Gastroesophageal sphincter (tissue), 4 donors: ENCODE results near the gene SCAPER. TPM values are rescaled to one million over a fixed set of nuclear protein-coding genes. Genes with fewer than 3 reads are reported as not detected.
"Not testable (repeated sequence)": the region's sequence is repeated elsewhere in the genome, so short reads cannot be mapped to it uniquely, and the experiment has no call there.

ENCODE experiments used
- ATAC-seq: fragments of 150-250 bp; one replicate; pipeline ENCODE4 v1.9.1; 2016; ENCODE audit warnings: mild to moderate bottlenecking, moderate library complexity
- H3K27ac ChIP-seq, 4 donors: fragments of 200-600 bp; sonication (generic) in 3 of 4; 1 replicate in 3 of 4; 2 replicates in 1 of 4; pipeline ENCODE4 v1.5.1; 2016 to 2019
- H3K27me3 ChIP-seq: fragments of 200-600 bp; sonication (generic); one replicate; pipeline ENCODE4 v1.5.1; 2019
- H3K36me3 ChIP-seq, 2 donors: fragments of 200-600 bp; sonication (generic); one replicate each; pipeline ENCODE4 v1.5.1; 2019; ENCODE audit warnings: control low read depth in 1 of 2
- H3K4me1 ChIP-seq, 3 donors: fragments of 200-600 bp; sonication (generic); 1 replicate in 2 of 3; 2 replicates in 1 of 3; pipeline ENCODE4 v1.5.1; 2016 to 2019; ENCODE audit warnings: control low read depth in 2 of 3
- H3K4me3 ChIP-seq, 2 donors: fragments of 200-600 bp; sonication (generic); one replicate each; pipeline ENCODE4 v1.5.1; 2019; ENCODE audit warnings: mild to moderate bottlenecking in 1 of 2, moderate library complexity in 1 of 2
- H3K9me3 ChIP-seq, 3 donors: fragments of 200-600 bp; sonication (generic); one replicate each; pipeline ENCODE4 v1.5.1; 2017 to 2019; ENCODE audit warnings: control low read depth in 2 of 3
- CTCF ChIP-seq, 4 experiments: fragments of 200-600 bp in 2 of 4; fragments of 450-650 bp in 2 of 4; sonication (generic) in 1 of 4; IDR thresholded peaks; one replicate each; pipeline ENCODE4 v1.5.1; 2017 to 2019; ENCODE audit warnings: antibody characterized with exemption in 4 of 4, mild to moderate bottlenecking in 2 of 4, moderate library complexity in 2 of 4
- EP300 ChIP-seq: sonication (generic); formaldehyde crosslinking; IDR thresholded peaks from one replicate; pipeline ENCODE4 v1.6.1; 2017; ENCODE audit warnings: antibody characterized with exemption, mild to moderate bottlenecking
- POLR2A ChIP-seq, 2 donors: fragments of 450-650 bp; IDR thresholded peaks; one replicate each; pipeline ENCODE4 v1.6.1; 2017; ENCODE audit warnings: antibody characterized with exemption in 2 of 2, mild to moderate bottlenecking in 2 of 2, moderate library complexity in 1 of 2
- POLR2AphosphoS5 ChIP-seq: sonication (generic); formaldehyde crosslinking; IDR thresholded peaks from one replicate; pipeline ENCODE4 v1.6.1; 2017; ENCODE audit warnings: antibody characterized with exemption
- WGBS, 2 donors: methylation state at CpG; one replicate each; pipeline ENCODE4 v1.1.5; 2018; ENCODE audit warnings: low coverage in 1 of 2; 5-methylcytosine and 5-hydroxymethylcytosine counted together
- total RNA-seq, 4 donors: library from RNA; depleted of rRNA; stranded (reverse); fragments of >200 nt; gene quantifications; one replicate each; pipeline ENCODE4 v1.1.0, GENCODE V29; 2016

Gene SCAPER
- total RNA-seq, 4 donors from 2014 or later = 21.5 to 34.3 (median 28.7) TPM

GRCh38 chr15:76837474-76837873 lies 67.7 kb downstream of the SCAPER start:
- Histone ChIP-seq H3K4me3 (no peak overlapping the region), H3K36me3 (peaks cover 0 to 3% of the 10 kb centered on the region in 2 donors), H3K9me3 (peaks cover 0 to 10% (median 0%) of the 10 kb centered on the region in 3 donors), H3K4me1 (no peaks in the 10 kb centered on the region), H3K27ac (no peak overlapping the region), H3K27me3 (no peaks in the 10 kb centered on the region)
- 85 to 90% methylated on average over 5 to 6 of the region's 6 CpGs for WGBS, 2 donors
- no peak for ATAC-seq
- TF ChIP-seq EP300 = no peak
- TF ChIP-seq CTCF (IDR thresholded peaks at IDR 0.05) = no peak
- no peak for TF ChIP-seq POLR2AphosphoS5
- no peak for TF ChIP-seq POLR2A (IDR thresholded peaks at IDR 0.05)

GRCh38 chr15:76829939-76830338 lies 75.2 kb downstream of the SCAPER start:
- ATAC-seq = no peak
- 92 to 96% methylated on average over 3 to 4 of the region's 4 CpGs for WGBS, 2 donors
- Histone ChIP-seq H3K27me3 (no peaks in the 10 kb centered on the region), H3K27ac (no peak overlapping the region), H3K4me1 (no peaks in the 10 kb centered on the region), H3K36me3 (peaks cover 0 to 7% of the 10 kb centered on the region in 2 donors), H3K4me3 (no peak overlapping the region), H3K9me3 (peaks cover 0 to 12% (median 0%) of the 10 kb centered on the region in 3 donors)
- TF ChIP-seq CTCF (IDR thresholded peaks at IDR 0.05) (no peak), POLR2A (IDR thresholded peaks at IDR 0.05) (no peak), EP300 (no peak), POLR2AphosphoS5 (no peak)

GRCh38 chr15:76823890-76824289 lies 81.2 kb downstream of the SCAPER start:
- TF ChIP-seq POLR2A (IDR thresholded peaks at IDR 0.05) = no peak
- TF ChIP-seq POLR2AphosphoS5 = no peak
- TF ChIP-seq EP300 = no peak
- TF ChIP-seq CTCF (IDR thresholded peaks at IDR 0.05) = no peak
- H3K4me3 ChIP-seq = no peak overlapping the region
- H3K9me3 ChIP-seq = peaks cover 0 to 3% (median 0%) of the 10 kb centered on the region in 3 donors
- 89 to 100% methylated on average over 4 of the region's 4 CpGs for WGBS, 2 donors
- no peak overlapping the region for H3K27ac ChIP-seq
- no peaks in the 10 kb centered on the region for H3K27me3 ChIP-seq
- ATAC-seq = no peak
- no peaks in the 10 kb centered on the region for H3K4me1 ChIP-seq
- peaks cover 0 to 2% of the 10 kb centered on the region in 2 donors for H3K36me3 ChIP-seq

- H3K27ac ChIP-seq = no peak overlapping the region
- 94% methylated on average over 2 of the region's 2 CpGs; no CpG with 5 or more reads in 1 of the 2 donors for WGBS, 2 donors
- H3K4me3 ChIP-seq = no peak overlapping the region
- peaks cover 0 to 3% of the 10 kb centered on the region in 2 donors for H3K36me3 ChIP-seq
- no peaks in the 10 kb centered on the region for H3K4me1 ChIP-seq
- peaks cover 0 to 8% (median 0%) of the 10 kb centered on the region in 3 donors for H3K9me3 ChIP-seq
- no peak for ATAC-seq
- no peaks in the 10 kb centered on the region for H3K27me3 ChIP-seq
- TF ChIP-seq CTCF (IDR thresholded peaks at IDR 0.05) (no peak), POLR2AphosphoS5 (no peak)
Measured at GRCh38 chr15:76823303-76823702, 81.8 kb downstream of the SCAPER start.

- 84% methylated on average over 5 of the region's 9 CpGs; no CpG with 5 or more reads in 1 of the 2 donors for WGBS, 2 donors
- not testable (repeated sequence) for H3K4me3 ChIP-seq, ATAC-seq, H3K9me3 ChIP-seq, H3K27me3 ChIP-seq, H3K4me1 ChIP-seq, H3K36me3 ChIP-seq, H3K27ac ChIP-seq
Measured at GRCh38 chr15:76818926-76819325, 86.2 kb downstream of the SCAPER start.
